GM20000 (cell line): Measurements from ENCODE around the gene LMBRD1.
"Not testable (repeated sequence)": the region's sequence is repeated elsewhere in the genome, so short reads cannot be mapped to it uniquely, and the experiment has no call there.

Source experiments
- DNase-seq: peaks from one replicate; pipeline ENCODE4 v3.0.0; 2012; ENCODE audit warnings: low spot score
- CTCF ChIP-seq: IDR thresholded peaks from 2 replicates; pipeline ENCODE4 v1.5.1; 2012; ENCODE audit warnings: mild to moderate bottlenecking, control low read depth; ENCODE audit errors: extremely low read depth, missing control alignments

LMBRD1 gene

GRCh38 chr6:69795469-69796072 lies 1.2 kb downstream of the LMBRD1 start:
- peak; percentile 38 for DNase-seq

GRCh38 chr6:69792292-69792691 lies 4.5 kb downstream of the LMBRD1 start:
- no peak for TF ChIP-seq CTCF
- DNase-seq, result no peak

More at GRCh38 chr6:69795469-69796072, 1.2 kb downstream of the LMBRD1 start:
- TF ChIP-seq CTCF, result no peak

GRCh38 chr6:69791065-69791471 lies 5.7 kb downstream of the LMBRD1 start:
- no peak for TF ChIP-seq CTCF
- DNase-seq, result no peak

GRCh38 chr6:69790629-69791028 lies 6.2 kb downstream of the LMBRD1 start:
- no peak for DNase-seq
- TF ChIP-seq CTCF, result no peak

GRCh38 chr6:69789578-69789977 lies 7.2 kb downstream of the LMBRD1 start:
- DNase-seq, result peak; percentile 12
- TF ChIP-seq CTCF, result no peak

- DNase-seq, result not testable (repeated sequence)
Measured at GRCh38 chr6:69787436-69787835, 9.4 kb downstream of the LMBRD1 start.

GRCh38 chr6:69785697-69786096 lies 11.1 kb downstream of the LMBRD1 start:
- no peak for TF ChIP-seq CTCF
- no peak for DNase-seq

- TF ChIP-seq CTCF, result no peak
- DNase-seq, result no peak
Measured at GRCh38 chr6:69784595-69785377, 12.0 kb downstream of the LMBRD1 start.
